NCI-H446 (cell line): ENCODE results near the gene PILRB.
"Not testable (repeated sequence)": the region's sequence is repeated elsewhere in the genome, so short reads cannot be mapped to it uniquely, and the experiment has no call there.

Experiments used
- DNase-seq, 2 experiments: peaks; one replicate each; lab custom pipeline; 2025; lab: John Stamatoyannopoulos, UW

PILRB gene

GRCh38 chr7:100356416-100357068 lies 1.4 kb upstream of the PILRB start:
- DNase-seq: no peak

- no peak for DNase-seq
These were observed 771 bp upstream of the PILRB start for GRCh38 chr7:100357131-100357561.

DNA sequence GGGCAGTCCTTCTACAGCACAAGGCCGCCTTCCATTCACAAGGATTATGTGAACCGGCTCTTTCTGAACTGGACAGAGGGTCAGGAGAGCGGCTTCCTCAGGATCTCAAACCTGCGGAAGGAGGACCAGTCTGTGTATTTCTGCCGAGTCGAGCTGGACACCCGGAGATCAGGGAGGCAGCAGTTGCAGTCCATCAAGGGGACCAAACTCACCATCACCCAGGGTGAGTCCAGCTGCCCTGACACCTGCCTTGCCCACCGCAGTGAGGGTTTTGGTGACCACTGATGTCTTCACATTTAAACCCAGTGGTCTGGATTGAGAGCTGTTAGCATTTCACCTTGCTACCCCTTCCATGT lies 918 bp downstream of the PILRB start:
- DNase-seq: no peak

GRCh38 chr7:100360135-100360854 lies 2.4 kb downstream of the PILRB start:
- no peak for DNase-seq

DNA sequence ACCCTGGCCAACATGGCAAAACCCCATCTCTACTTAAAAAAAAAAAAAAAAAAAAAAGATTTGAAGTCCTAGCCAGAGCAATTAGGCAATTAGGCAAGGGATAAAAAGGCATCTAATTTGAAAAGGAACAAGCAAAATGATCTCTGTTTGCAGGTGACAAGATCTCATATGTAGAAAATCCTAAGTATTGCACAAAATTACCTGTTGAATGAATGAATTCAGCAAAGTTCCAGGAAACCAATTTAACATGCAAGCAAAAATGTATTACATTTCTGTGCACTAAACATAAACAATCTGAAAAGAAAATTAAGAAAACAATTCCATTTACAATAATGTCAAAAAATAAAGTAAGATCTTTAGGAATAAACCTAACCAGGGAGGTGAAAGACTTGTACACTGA lies 5.2 kb downstream of the PILRB start:
- no peak for DNase-seq

GRCh38 chr7:100363797-100364196 lies 5.9 kb downstream of the PILRB start:
- DNase-seq: not testable (repeated sequence)

GRCh38 chr7:100364480-100364879 lies 6.6 kb downstream of the PILRB start:
- DNase-seq: no peak

- not testable (repeated sequence) for DNase-seq
These were observed 8.1 kb downstream of the PILRB start for GRCh38 chr7:100365998-100366367.

- no peak for DNase-seq
These were observed 8.7 kb downstream of the PILRB start for GRCh38 chr7:100366411-100367250.

GRCh38 chr7:100367251-100367620 lies 9.3 kb downstream of the PILRB start:
- DNase-seq: no peak

- DNase-seq: no peak
These were observed 10.0 kb downstream of the PILRB start for GRCh38 chr7:100367676-100368613.

DNA sequence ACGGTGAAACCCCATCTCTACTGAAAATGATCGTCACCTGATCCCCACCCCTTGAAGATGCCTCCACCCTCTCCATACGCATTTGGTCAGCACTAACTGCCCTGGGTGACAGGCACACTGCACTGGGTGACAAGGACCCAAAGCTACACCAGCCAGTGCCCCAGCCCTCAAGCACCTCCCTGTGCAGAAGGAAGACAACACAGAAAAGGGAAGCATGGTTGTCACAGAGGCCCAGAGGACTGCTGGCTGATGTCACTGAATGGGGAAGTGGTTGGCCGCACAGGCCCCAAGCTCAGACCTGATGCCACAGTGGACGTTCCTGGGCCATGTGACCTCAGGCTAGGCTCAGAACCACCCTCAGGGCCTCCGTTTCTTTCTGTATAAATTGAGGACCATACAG lies 11.2 kb downstream of the PILRB start:
- no peak for DNase-seq

- DNase-seq: no peak
These were observed 12.4 kb downstream of the PILRB start for GRCh38 chr7:100370303-100370702.

DNA sequence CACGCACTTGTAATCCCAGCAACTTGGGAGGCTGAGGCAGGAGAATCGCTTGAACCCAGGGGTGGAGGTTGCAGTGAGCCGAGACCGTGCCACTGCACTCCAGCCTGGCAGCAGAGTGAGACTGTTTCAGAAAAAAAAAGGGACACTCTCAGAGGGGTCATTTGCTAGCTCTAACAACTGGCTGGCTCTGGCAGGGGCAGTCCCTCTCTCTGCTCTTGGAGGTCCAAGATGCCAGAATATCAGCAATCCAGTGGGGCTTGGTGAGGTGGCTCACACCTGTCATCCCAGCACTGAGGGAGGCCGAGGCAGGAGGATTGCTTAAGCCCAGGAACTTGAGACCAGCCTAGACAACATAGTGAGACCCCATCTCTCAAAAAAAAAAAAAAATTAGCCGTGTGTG lies 12.8 kb downstream of the PILRB start:
- no peak for DNase-seq

GRCh38 chr7:100371561-100372171 lies 13.7 kb downstream of the PILRB start:
- no peak for DNase-seq

DNA sequence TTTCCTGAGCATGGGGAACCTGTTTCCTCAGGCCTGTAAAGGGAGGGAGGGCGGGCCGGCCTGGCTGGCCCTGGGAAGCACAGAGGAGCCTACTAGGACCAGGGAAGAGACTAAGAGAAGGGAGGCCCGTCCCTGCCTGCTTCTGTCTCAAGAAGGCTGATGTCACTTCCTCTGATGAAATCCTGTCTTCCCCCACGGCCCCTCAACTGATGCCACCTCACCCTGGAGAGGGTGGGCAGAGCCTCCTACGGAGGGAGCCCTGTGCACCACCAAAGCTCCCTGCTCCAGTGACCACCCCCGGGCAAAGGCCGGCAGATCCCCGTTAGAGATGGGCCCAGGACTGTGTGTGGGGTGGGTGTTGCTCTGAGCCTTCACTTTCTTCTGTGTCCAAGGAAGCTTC lies 14.3 kb downstream of the PILRB start:
- no peak for DNase-seq

DNA sequence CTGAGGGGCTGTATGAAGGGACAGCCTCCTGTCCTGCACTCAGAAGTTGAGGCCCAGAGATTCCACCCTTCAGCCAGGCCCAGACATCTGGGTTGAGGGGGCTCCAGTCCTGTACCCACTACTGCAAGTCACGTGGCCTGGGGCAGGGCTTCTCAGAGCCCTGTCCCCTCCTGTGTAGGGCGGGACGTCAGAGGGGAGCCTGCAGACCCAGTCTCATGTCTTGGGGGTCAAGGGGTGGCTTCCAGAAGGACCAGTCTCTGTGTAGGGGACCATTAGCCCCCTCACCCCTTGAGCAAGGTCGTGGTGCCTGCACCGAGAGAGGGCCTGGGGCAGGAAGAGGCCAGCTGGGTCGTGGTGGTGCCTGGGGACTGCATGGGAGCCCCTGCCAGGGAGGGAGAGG lies 14.8 kb downstream of the PILRB start:
- no peak for DNase-seq

GRCh38 chr7:100373261-100373831 lies 15.4 kb downstream of the PILRB start, which contains the start of gene PILRA:
Gene PILRA (plus strand): TSS chr7:100373487. CDS start chr7:100373657, 170 bp downstream.
- DNase-seq: no peak

DNA sequence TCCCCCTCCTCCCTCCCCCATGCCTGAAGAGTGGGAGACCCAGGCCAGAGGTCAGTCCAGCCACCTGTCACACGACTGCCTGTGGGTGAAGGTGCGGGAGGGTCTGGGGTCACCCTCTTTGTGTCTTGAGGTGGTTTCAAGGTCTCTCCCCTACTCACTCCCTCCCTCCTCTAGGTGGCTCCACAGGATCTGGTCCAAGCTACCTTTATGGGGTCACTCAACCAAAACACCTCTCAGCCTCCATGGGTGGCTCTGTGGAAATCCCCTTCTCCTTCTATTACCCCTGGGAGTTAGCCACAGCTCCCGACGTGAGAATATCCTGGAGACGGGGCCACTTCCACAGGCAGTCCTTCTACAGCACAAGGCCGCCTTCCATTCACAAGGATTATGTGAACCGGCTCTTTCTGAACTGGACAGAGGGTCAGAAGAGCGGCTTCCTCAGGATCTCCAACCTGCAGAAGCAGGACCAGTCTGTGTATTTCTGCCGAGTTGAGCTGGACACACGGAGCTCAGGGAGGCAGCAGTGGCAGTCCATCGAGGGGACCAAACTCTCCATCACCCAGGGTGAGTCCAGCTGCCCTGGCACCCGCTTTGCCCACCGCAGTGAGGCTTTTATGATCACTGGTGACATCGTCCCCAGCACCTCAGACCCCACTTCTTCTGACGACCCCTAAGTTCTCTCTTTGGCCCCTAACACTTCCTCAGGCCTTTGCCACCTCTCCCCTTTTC lies 16.1 kb downstream of the PILRB start:
- not testable (repeated sequence) for DNase-seq

DNA sequence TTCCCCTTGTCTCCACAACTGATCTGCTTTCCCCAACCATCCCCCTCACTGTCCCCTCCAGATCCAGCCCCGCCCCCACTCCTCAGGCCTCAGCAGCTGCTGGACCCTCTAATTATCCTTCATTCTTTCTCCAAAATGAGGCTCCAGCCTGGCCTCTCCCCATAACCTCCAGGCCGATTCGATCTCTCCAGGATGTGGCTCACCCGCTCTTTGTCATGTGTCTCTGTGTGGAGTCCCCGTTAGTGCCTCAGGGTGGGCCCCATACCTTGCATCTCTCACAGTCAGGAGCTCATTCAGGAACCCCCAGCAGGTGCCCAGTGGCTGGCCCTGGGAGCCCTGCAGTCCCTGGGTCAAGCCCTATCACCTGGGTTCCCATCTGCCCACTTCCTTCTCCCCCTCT lies 16.7 kb downstream of the PILRB start:
- no peak for DNase-seq
